Measurements from ENCODE around the gene TIMP2.
"Not testable (repeated sequence)": the region's sequence is repeated elsewhere in the genome, so short reads cannot be mapped to it uniquely, and the experiment has no call there.

GRCh38 chr17:78876954-78877517 is 48.2 kb downstream of the TIMP2 start:
- not testable (repeated sequence) for TF ChIP-seq NR2F2 (IDR thresholded peaks at IDR 0.05); RAD21 (IDR thresholded peaks at IDR 0.05); SP1 (IDR thresholded peaks at IDR 0.05); GABPA (IDR thresholded peaks at IDR 0.05 in 1 of 2, conservative IDR thresholded peaks at IDR 0.05 in 1 of 2); RXRA (IDR thresholded peaks at IDR 0.05); JUND (IDR thresholded peaks at IDR 0.05)
- TF ChIP-seq, protein P1, sequence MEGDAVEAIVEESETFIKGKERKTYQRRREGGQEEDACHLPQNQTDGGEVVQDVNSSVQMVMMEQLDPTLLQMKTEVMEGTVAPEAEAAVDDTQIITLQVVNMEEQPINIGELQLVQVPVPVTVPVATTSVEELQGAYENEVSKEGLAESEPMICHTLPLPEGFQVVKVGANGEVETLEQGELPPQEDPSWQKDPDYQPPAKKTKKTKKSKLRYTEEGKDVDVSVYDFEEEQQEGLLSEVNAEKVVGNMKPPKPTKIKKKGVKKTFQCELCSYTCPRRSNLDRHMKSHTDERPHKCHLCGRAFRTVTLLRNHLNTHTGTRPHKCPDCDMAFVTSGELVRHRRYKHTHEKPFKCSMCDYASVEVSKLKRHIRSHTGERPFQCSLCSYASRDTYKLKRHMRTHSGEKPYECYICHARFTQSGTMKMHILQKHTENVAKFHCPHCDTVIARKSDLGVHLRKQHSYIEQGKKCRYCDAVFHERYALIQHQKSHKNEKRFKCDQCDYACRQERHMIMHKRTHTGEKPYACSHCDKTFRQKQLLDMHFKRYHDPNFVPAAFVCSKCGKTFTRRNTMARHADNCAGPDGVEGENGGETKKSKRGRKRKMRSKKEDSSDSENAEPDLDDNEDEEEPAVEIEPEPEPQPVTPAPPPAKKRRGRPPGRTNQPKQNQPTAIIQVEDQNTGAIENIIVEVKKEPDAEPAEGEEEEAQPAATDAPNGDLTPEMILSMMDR (IDR thresholded peaks at IDR 0.05; ENCODE audit: low read depth, low read length, missing input control): not testable (repeated sequence)
- TF ChIP-seq, protein P2, sequence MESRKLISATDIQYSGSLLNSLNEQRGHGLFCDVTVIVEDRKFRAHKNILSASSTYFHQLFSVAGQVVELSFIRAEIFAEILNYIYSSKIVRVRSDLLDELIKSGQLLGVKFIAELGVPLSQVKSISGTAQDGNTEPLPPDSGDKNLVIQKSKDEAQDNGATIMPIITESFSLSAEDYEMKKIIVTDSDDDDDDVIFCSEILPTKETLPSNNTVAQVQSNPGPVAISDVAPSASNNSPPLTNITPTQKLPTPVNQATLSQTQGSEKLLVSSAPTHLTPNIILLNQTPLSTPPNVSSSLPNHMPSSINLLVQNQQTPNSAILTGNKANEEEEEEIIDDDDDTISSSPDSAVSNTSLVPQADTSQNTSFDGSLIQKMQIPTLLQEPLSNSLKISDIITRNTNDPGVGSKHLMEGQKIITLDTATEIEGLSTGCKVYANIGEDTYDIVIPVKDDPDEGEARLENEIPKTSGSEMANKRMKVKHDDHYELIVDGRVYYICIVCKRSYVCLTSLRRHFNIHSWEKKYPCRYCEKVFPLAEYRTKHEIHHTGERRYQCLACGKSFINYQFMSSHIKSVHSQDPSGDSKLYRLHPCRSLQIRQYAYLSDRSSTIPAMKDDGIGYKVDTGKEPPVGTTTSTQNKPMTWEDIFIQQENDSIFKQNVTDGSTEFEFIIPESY (IDR thresholded peaks at IDR 0.05): not testable (repeated sequence)
